Prostate gland (tissue), 2 donors: Measurements from ENCODE around the gene COL6A1. TPM values are rescaled to one million over a fixed set of nuclear protein-coding genes. Genes with fewer than 3 reads are reported as not detected.

Source experiments
- DNase-seq: peaks from one replicate; pipeline ENCODE4 v3.0.0-alpha.2; 2019; ENCODE audit warnings: low spot score
- H3K27ac ChIP-seq, 2 donors: fragments of 200-600 bp; sonication (generic); 2 replicates each; pipeline ENCODE4 v1.5.1; 2017 to 2019
- H3K27me3 ChIP-seq: fragments of 200-600 bp; sonication (generic); replicated peaks from 2 replicates; pipeline ENCODE4 v1.5.1; 2019; ENCODE audit not compliant: insufficient read depth
- H3K36me3 ChIP-seq, 2 donors: fragments of 200-600 bp; sonication (generic); 1 replicate in 1 of 2; 2 replicates in 1 of 2; pipeline versions ENCODE4 v1.5.1 to v1.8.1; 2017 to 2019
- H3K4me1 ChIP-seq: fragments of 200-600 bp; sonication (generic); replicated peaks from 2 replicates; pipeline ENCODE4 v1.5.1; 2019
- H3K4me3 ChIP-seq, 2 donors: fragments of 200-600 bp; sonication (generic); 2 replicates each; pipeline ENCODE4 v1.5.1; 2017 to 2019
- H3K9me3 ChIP-seq: fragments of 200-600 bp; sonication (generic); 2 replicates; pipeline ENCODE4 v1.5.1; 2017
- POLR2A ChIP-seq: fragments of 450-650 bp; IDR thresholded peaks from one replicate; pipeline ENCODE4 v1.6.1; 2016; ENCODE audit warnings: antibody characterized with exemption, mild to moderate bottlenecking
- POLR2AphosphoS5 ChIP-seq: sonication (generic); formaldehyde crosslinking; IDR thresholded peaks from one replicate; pipeline ENCODE4 v1.6.1; 2017; ENCODE audit warnings: antibody characterized with exemption
- WGBS: methylation state at CpG from one replicate; pipeline ENCODE4 v1.1.5; 2018; 5-methylcytosine and 5-hydroxymethylcytosine counted together
- intact Hi-C: fragments of 100-400 bp; cut with DNase I; formaldehyde crosslinking; loops from one replicate; pipeline ENCODE4 v1.14.2; 2022
- total RNA-seq, 2 donors: library from RNA; depleted of rRNA; stranded (reverse); fragments of >200 nt; gene quantifications; one replicate each; pipeline ENCODE4 v1.1.0, GENCODE V29; 2016
- TF ChIP-seq, protein P1 (sequence below), 4 experiments: fragments of 200-600 bp in 2 of 4; fragments of 450-650 bp in 2 of 4; sonication (generic) in 2 of 4; IDR thresholded peaks; 1 replicate in 3 of 4; 2 replicates in 1 of 4; pipeline ENCODE4 v1.5.1; 2016 to 2019; ENCODE audit warnings: antibody characterized with exemption in 4 of 4, mild to moderate bottlenecking in 2 of 4, moderate library complexity in 2 of 4

The COL6A1 gene
- total RNA-seq, 2 donors from 2014 or later: 163 to 265 TPM

DNA sequence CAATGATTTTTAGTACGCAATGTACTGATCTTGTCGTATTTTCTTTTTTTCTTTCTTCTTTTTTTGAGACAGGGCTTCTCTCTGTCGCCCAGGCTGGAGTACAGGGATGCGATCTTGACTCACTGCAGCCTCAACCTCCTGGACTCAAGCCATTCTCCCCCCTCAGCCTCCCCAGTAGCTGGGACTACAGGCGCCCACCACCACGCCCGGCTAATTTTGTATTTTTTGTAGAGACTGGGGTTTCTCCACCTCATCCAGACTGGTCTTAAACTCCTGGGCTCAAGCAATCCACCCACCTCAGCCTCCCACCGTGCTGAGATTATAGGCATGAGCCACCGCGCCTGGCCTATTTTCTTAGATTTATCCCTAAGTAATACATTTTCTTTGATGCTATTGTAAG lies 72.5 kb downstream of the COL6A1 start:
- TF ChIP-seq, protein P1, sequence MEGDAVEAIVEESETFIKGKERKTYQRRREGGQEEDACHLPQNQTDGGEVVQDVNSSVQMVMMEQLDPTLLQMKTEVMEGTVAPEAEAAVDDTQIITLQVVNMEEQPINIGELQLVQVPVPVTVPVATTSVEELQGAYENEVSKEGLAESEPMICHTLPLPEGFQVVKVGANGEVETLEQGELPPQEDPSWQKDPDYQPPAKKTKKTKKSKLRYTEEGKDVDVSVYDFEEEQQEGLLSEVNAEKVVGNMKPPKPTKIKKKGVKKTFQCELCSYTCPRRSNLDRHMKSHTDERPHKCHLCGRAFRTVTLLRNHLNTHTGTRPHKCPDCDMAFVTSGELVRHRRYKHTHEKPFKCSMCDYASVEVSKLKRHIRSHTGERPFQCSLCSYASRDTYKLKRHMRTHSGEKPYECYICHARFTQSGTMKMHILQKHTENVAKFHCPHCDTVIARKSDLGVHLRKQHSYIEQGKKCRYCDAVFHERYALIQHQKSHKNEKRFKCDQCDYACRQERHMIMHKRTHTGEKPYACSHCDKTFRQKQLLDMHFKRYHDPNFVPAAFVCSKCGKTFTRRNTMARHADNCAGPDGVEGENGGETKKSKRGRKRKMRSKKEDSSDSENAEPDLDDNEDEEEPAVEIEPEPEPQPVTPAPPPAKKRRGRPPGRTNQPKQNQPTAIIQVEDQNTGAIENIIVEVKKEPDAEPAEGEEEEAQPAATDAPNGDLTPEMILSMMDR (IDR thresholded peaks at IDR 0.05): no peak
- TF ChIP-seq POLR2A: no peak
- TF ChIP-seq POLR2AphosphoS5: no peak
- no peak for DNase-seq
- Histone ChIP-seq H3K4me1 (no peaks in the 10 kb centered on the region), H3K4me3 (no peak overlapping the region), H3K36me3 (no peaks in the 10 kb centered on the region), H3K27me3 (peaks cover 4% of the 10 kb centered on the region), H3K9me3 (no peaks in the 10 kb centered on the region), H3K27ac (no peak overlapping the region)
- 61% methylated on average over 10 of the region's 10 CpGs for WGBS
- intact Hi-C loops: no loop called here

DNA sequence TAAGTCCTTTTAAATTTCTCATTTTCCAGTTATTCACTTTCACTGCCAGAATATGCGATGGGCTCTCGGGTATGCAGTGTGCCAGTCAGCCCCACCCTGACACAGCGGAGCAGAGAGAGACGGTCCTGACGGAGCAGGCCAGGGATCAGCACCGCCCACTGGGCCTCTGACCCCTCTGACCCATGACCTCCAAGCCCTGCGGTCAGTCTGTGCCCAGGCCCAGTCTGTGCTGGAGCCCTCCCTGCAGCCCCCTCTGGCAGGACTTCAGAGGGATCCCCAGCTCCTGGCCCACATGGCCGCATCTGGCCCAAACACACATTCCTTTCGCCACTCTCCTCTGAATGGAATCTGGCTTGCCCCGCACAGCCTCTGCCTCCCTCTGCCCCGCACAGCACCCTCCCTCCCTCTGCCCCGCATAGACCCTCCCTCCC lies 72.9 kb downstream of the COL6A1 start:
- TF ChIP-seq POLR2AphosphoS5: no peak
- TF ChIP-seq, protein P1 (IDR thresholded peaks at IDR 0.05): no peak
- TF ChIP-seq POLR2A: no peak
- no peak for DNase-seq
- Histone ChIP-seq H3K27me3 (peaks cover 4% of the 10 kb centered on the region), H3K4me3 (no peak overlapping the region), H3K36me3 (no peaks in the 10 kb centered on the region), H3K4me1 (no peaks in the 10 kb centered on the region), H3K9me3 (no peaks in the 10 kb centered on the region), H3K27ac (peak overlapping the region in 1 of 2 donors; percentile 27)
- 34% methylated on average over 12 of the region's 12 CpGs for WGBS
- intact Hi-C loops: no loop called here

Other genes with a start within 250 kb of the COL6A1 start
- gene COL6A2, start 116.3 kb downstream of the COL6A1 start, total RNA-seq: 100 to 1,000 TPM; 198 to 474 TPM
- 10 to 100 TPM in 1 of 2 donors, 1 to 10 TPM in 1; 1.4 to 19.0 TPM for gene FTCD, start 173.8 kb downstream of the COL6A1 start, total RNA-seq
- 10 to 100 TPM; 42.0 to 79.4 TPM for gene SPATC1L, start 202.7 kb downstream of the COL6A1 start, total RNA-seq
- 100 to 1,000 TPM in 1 of 2 donors, 10 to 100 TPM in 1; 95.5 to 145 TPM for gene LSS, start 247.0 kb downstream of the COL6A1 start, total RNA-seq